Gastrocnemius medialis (tissue), 4 donors: ENCODE data around the gene MAP7. TPM values are rescaled to one million over a fixed set of nuclear protein-coding genes. Genes with fewer than 3 reads are reported as not detected.

Experiments used
- ATAC-seq, 2 donors: fragments of 150-250 bp; one replicate each; pipeline ENCODE4 v1.9.1; 2016
- DNase-seq, 2 donors: peaks; one replicate each; pipeline ENCODE4 v3.0.0-alpha.2; 2019
- H3K27ac ChIP-seq, 4 donors: fragments of 200-600 bp; sonication (generic); 1 replicate in 1 of 4; 2 replicates in 3 of 4; pipeline ENCODE4 v1.5.1; 2016 to 2018; ENCODE audit warnings: mild to moderate bottlenecking in 2 of 4, moderate library complexity in 1 of 4
- H3K27me3 ChIP-seq, 3 donors: fragments of 200-600 bp; sonication (generic) in 2 of 3; 1 replicate in 1 of 3; 2 replicates in 2 of 3; pipeline versions ENCODE4 v1.5.1 to v1.6.0; 2016 to 2019; ENCODE audit warnings: mild to moderate bottlenecking in 1 of 3, moderate library complexity in 1 of 3
- H3K36me3 ChIP-seq, 2 donors: fragments of 200-600 bp; sonication (generic) in 1 of 2; one replicate each; pipeline ENCODE4 v1.5.1; 2017 to 2018
- H3K4me1 ChIP-seq, 2 donors: fragments of 200-600 bp; sonication (generic) in 1 of 2; one replicate each; pipeline ENCODE4 v1.5.1; 2016 to 2017; ENCODE audit warnings: mild to moderate bottlenecking in 2 of 2
- H3K4me3 ChIP-seq, 4 donors: fragments of 200-600 bp; sonication (generic) in 3 of 4; 1 replicate in 1 of 4; 2 replicates in 3 of 4; pipeline ENCODE4 v1.5.1; 2016 to 2019; ENCODE audit warnings: mild to moderate bottlenecking in 2 of 4
- H3K9me3 ChIP-seq, 3 donors: fragments of 200-600 bp; sonication (generic) in 2 of 3; 1 replicate in 1 of 3; 2 replicates in 2 of 3; pipeline ENCODE4 v1.5.1; 2016 to 2019
- POLR2A ChIP-seq, 2 donors: fragments of 450-650 bp; IDR thresholded peaks; one replicate each; pipeline ENCODE4 v1.6.1; 2017; ENCODE audit warnings: antibody characterized with exemption in 2 of 2, mild to moderate bottlenecking in 2 of 2, moderate library complexity in 2 of 2
- in situ Hi-C, 4 donors: fragments of 200-750 bp; cut with MboI; loops; one replicate each; pipeline versions ENCODE4 v1.15.0 to v1.8.0; 2017; ENCODE audit warnings: low sequenced_read_pairs in 4 of 4
- intact Hi-C: fragments of 100-400 bp; cut with DNase I; formaldehyde crosslinking; loops from one replicate; pipeline ENCODE4 v1.15.1; 2023; ENCODE audit warnings: low total_unique reads
- total RNA-seq, 4 donors: library from RNA; depleted of rRNA; stranded (reverse); fragments of >200 nt; gene quantifications; one replicate each; pipeline versions ENCODE4 v1.1.0 to v1.2.3, GENCODE V29; 2016
- TF ChIP-seq, protein P1 (sequence below), 5 experiments: fragments of 450-650 bp in 3 of 5; fragments of 200-600 bp in 2 of 5; sonication (generic) in 2 of 5; IDR thresholded peaks in 4 of 5; conservative IDR thresholded peaks in 1 of 5; 1 replicate in 4 of 5; 2 replicates in 1 of 5; pipeline ENCODE4 v1.5.1; 2016 to 2019; ENCODE audit warnings: antibody characterized with exemption in 5 of 5, mild to moderate bottlenecking in 3 of 5, moderate library complexity in 3 of 5

Gene MAP7
- total RNA-seq: under 1 TPM; 0.22 to 0.56 (median 0.39) TPM

DNA sequence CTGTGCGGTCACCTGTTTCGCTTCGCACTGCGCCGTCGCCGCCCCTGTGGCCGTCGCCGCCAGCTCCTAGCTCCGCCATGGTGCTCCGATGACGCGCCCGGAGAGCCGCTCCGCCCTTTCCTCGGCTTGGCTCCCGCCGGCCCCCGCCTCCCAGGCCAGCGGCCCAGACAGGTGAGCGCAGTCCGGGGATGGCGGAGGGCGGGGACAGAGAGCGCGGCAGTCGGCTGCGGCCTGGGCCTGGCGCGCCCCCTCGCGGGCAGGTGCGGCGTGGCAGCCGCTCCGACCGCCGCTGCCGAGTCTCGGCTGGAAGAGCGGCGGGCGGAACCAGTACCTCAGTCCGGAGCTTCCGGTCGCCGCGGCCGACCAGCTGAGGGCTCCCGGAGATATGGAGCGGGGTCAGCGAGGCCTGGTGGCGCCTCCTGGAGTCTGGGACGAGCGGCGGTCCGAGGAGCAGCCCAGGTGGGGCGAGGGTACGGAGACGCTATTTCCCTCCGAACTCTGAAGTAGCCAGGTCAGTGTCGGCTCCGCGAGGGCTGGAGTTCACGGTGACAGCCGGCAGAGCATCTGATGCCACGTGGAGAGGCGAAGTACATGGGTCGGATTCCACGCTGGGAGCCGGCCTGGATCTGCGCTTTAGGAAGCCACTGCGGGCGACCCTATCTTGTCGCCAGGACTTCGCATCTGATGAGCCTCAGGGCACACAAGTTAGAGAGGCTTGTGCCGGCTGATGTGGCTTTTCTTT, at the start of gene MAP7:
TSS of gene MAP7 (minus strand) at position 93 of the 742 bp plus-strand sequence. CDS start at position 79, 14 bp downstream.
- in situ Hi-C loops (no loop called here), intact Hi-C loops (no loop called here)
- no peak for DNase-seq
- H3K4me1 ChIP-seq: peaks cover 0 to 11% of the 10 kb centered on the region in 2 donors
- TF ChIP-seq, protein P1, sequence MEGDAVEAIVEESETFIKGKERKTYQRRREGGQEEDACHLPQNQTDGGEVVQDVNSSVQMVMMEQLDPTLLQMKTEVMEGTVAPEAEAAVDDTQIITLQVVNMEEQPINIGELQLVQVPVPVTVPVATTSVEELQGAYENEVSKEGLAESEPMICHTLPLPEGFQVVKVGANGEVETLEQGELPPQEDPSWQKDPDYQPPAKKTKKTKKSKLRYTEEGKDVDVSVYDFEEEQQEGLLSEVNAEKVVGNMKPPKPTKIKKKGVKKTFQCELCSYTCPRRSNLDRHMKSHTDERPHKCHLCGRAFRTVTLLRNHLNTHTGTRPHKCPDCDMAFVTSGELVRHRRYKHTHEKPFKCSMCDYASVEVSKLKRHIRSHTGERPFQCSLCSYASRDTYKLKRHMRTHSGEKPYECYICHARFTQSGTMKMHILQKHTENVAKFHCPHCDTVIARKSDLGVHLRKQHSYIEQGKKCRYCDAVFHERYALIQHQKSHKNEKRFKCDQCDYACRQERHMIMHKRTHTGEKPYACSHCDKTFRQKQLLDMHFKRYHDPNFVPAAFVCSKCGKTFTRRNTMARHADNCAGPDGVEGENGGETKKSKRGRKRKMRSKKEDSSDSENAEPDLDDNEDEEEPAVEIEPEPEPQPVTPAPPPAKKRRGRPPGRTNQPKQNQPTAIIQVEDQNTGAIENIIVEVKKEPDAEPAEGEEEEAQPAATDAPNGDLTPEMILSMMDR (IDR thresholded peaks at IDR 0.05 in 4 of 5, conservative IDR thresholded peaks at IDR 0.05 in 1 of 5): peak; percentile 34 to 81 (median 61)
- no peak for TF ChIP-seq POLR2A (IDR thresholded peaks at IDR 0.05)
- peak; percentile 39 to 47 for ATAC-seq
- H3K9me3 ChIP-seq: no peaks in the 10 kb centered on the region
- peak within 1 kb of the TSS; percentile 56 to 69 (median 62) for H3K4me3 ChIP-seq
- H3K27ac ChIP-seq: no peak within 1 kb of the TSS
- H3K36me3 ChIP-seq: no peaks in the 10 kb centered on the region
- H3K27me3 ChIP-seq: peaks cover 48 to 60% (median 50%) of the 10 kb centered on the region in 3 donors

DNA sequence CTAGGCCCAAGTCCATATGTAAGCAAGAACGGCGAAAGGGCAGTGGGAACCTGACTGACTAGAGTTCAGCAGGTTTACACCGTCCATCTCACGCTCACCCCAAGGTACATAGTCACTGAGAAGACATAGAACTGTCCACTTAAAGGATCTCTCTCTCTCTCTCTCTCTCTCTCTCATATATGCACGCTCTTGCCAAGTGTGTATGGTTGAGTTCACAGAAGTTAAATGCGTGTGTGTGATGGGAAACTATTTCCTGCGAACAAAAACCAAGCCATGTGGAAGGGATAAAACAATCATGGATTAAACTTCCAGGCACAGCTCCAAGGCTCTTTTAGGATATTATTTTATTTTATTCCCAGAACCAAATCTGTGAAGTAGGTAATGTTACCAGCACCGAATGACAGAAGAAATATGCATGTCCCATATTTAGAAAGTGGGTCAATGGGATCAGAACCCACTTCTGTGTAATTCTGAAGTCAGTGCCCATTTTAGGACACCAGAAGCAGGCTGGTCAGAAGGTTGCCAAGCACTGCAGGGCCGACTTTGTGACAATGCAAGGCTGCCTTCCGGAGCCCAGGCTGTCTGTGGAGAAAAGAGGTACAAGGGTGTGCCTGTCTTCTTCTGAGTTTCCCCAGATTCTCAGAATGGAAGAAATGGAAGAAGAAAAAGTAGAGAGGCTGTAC, 49.2 kb upstream of the MAP7 start:
- peak in 1 of 2 donors; percentile 23 for DNase-seq
- in situ Hi-C loops (no loop called here), intact Hi-C loops (no loop called here)
- H3K27me3 ChIP-seq: no peaks in the 10 kb centered on the region
- peak overlapping the region in 1 of 4 donors; percentile 5 for H3K4me3 ChIP-seq
- peak overlapping the region; percentile 54 to 78 (median 71) for H3K27ac ChIP-seq
- H3K36me3 ChIP-seq: no peaks in the 10 kb centered on the region
- H3K9me3 ChIP-seq: no peaks in the 10 kb centered on the region
- peak; percentile 93 to 97 for ATAC-seq
- H3K4me1 ChIP-seq: peaks cover 14 to 16% of the 10 kb centered on the region in 2 donors
- TF ChIP-seq, protein P1 (IDR thresholded peaks at IDR 0.05 in 4 of 5, conservative IDR thresholded peaks at IDR 0.05 in 1 of 5): no peak
- TF ChIP-seq POLR2A (IDR thresholded peaks at IDR 0.05): no peak

DNA sequence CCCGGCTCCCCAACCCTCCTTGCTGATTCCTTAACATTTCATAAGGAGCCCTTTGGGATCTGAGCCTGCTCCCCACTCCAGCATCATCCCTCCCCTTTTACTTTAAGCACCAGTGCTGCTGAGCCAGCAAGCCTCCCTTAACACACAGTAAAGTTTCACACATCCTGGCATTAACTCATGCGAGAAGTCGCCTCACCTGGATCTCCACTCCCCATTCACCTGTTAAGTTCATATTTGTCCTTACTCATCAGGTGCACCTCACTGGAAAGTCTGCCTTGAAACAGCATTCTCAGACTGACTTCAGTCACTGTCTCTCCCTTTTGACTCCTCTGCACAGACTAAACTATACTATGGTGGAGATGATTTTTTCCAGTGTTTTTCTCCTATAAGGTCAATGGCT, 47.8 kb upstream of the MAP7 start:
- in situ Hi-C loops: no loop called here
- DNase-seq (no peak), ATAC-seq (no peak)
- Histone ChIP-seq H3K4me3 (no peak overlapping the region), H3K27me3 (no peaks in the 10 kb centered on the region), H3K9me3 (no peaks in the 10 kb centered on the region), H3K27ac (peak overlapping the region in 1 of 4 donors; percentile 69), H3K36me3 (no peaks in the 10 kb centered on the region), H3K4me1 (peaks cover 14 to 16% of the 10 kb centered on the region in 2 donors)
- intact Hi-C loops: no loop called here
- TF ChIP-seq, protein P1 (IDR thresholded peaks at IDR 0.05 in 4 of 5, conservative IDR thresholded peaks at IDR 0.05 in 1 of 5): no peak
- TF ChIP-seq POLR2A (IDR thresholded peaks at IDR 0.05): no peak

DNA sequence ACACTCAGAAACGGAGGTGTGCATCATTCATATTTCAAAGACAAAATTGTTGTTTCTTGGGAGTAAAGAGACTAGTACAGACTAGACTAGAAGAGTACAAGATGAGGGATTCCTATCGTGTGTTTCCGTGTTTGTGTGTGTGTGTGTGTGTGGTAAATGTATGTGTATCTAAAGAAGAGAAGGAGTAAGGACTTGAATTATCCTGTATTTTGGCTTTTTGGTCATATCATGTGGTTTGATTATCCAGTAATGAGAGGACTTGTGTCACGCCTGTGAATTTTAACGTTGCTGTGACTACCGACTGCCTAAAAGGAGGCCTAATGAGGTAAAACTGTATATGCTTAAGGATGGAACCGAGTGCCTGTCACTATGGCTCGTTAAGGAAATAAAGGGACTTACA, 44.4 kb upstream of the MAP7 start:
- in situ Hi-C loops: no loop called here
- Histone ChIP-seq H3K27ac (no peak overlapping the region), H3K9me3 (no peaks in the 10 kb centered on the region), H3K4me1 (peaks cover 5 to 8% of the 10 kb centered on the region in 2 donors), H3K4me3 (no peak overlapping the region), H3K27me3 (no peaks in the 10 kb centered on the region), H3K36me3 (peaks cover 0 to 21% of the 10 kb centered on the region in 2 donors)
- no peak for ATAC-seq
- TF ChIP-seq POLR2A (IDR thresholded peaks at IDR 0.05): no peak
- TF ChIP-seq, protein P1 (IDR thresholded peaks at IDR 0.05 in 4 of 5, conservative IDR thresholded peaks at IDR 0.05 in 1 of 5): no peak
- no peak for DNase-seq
- intact Hi-C loops: no loop called here
